SKM-1 (cell line): Measurements from ENCODE around the gene ZNF688.
"Not testable (repeated sequence)": the region's sequence is repeated elsewhere in the genome, so short reads cannot be mapped to it uniquely, and the experiment has no call there.

Experiments used
- DNase-seq: peaks from one replicate; lab custom pipeline; 2025; ENCODE audit not compliant: unreplicated experiment; lab: John Stamatoyannopoulos, UW

Gene ZNF688

GRCh38 chr16:30571445-30572322 is at the start of gene ZNF688:
Gene ZNF688 (minus strand): TSS chr16:30571714. CDS start chr16:30571629, 85 bp downstream.
- DNase-seq: peak; percentile 97

GRCh38 chr16:30620169-30620568 is 48.7 kb upstream of the ZNF688 start:
- DNase-seq: no peak

GRCh38 chr16:30619638-30620037 is 48.1 kb upstream of the ZNF688 start:
- no peak for DNase-seq

GRCh38 chr16:30619202-30619601 is 47.7 kb upstream of the ZNF688 start:
- DNase-seq: no peak

GRCh38 chr16:30615358-30616091 is 44.0 kb upstream of the ZNF688 start:
- peak; percentile 24 for DNase-seq

DNA sequence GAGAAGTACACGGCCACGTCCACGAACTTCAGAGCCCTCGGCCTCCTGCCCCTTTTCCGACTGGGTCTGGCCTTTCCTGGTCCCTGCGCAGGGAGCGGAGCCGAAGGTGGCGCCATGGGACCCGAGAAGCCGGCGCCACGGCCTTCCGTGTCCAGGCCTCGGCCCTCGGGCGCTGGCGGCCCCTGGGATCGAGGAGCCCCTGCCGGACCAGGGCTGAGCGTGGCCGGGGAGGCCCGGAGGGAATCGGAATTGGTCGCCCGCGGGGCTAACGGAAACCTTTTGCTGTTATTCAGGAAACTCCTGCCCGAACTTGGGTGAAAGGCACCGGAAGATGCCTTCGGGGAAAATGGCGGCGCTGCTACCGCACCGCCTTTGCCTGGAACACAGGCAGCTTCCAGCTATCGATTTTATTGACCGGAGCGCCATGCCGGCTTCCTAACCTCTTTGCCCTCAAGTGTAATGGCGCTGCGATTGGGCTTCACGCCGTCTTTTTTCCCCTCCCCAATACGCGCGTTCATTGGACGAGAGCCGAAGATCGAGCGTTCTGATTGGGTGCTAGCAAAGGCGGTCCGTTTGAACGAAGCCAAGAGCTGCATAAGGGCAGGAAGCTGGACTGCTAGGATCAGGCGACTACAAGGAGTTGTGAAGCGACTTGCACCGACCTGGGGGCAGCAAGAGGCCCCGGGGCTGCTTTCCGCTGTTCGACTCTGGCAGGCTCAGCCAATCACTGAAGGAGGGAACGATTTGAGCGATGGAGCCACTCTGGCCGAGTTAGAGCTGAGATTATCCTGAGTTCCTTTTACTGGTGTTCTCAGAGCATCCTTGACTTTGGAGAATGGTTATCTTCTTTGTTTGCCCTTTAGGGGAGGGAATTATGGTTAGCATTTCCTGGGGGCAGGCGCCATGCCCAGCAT is 38.7 kb upstream of the ZNF688 start, which contains the start of gene ZNF689:
ZNF689 (minus strand) TSS at position 464 of the 914 bp plus-strand sequence; CDS start at position 116, 348 bp downstream.
- DNase-seq: peak; percentile 93

DNA sequence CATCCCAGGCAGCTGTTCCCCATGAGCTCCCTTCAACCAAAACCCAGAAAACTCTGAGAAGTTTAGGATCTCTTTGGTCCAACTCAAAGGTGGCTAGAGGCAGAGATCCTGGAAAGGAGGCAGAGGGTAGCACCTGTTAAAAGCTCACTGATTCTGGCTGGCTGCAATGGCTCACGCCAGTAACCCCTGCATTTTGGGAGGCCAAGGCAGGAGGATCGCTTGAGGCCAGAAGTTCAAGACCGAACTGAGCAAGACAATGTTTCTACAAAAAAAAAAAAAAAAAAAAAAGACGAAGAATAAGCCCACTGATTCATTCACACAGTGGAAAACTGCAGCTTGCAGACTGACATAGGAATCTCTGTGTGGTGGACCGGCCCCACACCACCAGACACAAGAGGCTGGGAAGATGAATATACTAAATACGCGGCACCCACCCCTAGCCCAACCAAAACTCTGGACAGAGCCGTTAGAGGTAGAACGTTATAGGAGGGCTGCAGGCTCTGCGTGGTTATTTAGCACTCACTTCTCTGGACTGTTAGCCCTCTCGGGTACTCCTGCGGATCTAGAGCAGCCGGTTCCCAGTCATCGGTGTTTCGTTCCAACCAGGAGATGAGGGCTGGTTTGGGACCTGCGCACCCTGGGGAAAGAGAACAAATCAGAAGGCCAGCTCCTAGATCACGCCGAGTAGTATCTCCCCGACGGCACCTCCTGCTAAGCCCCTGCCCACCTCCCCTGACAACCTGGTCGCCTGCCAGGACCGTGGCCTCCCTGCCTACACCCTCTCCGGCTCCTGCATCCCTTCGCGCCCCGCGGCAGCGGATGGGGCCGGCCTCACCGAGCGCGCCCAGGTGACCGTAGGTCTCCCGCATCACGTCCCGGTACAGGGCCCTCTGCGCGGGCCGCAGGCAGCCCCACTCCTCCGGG is 37.8 kb upstream of the ZNF688 start:
- no peak for DNase-seq

- no peak for DNase-seq
Observed at GRCh38 chr16:30606004-30606403, 34.5 kb upstream of the ZNF688 start.

GRCh38 chr16:30605158-30605557 is 33.6 kb upstream of the ZNF688 start:
- DNase-seq: no peak

- DNase-seq: no peak
Observed at GRCh38 chr16:30604316-30604947, 32.9 kb upstream of the ZNF688 start.

DNA sequence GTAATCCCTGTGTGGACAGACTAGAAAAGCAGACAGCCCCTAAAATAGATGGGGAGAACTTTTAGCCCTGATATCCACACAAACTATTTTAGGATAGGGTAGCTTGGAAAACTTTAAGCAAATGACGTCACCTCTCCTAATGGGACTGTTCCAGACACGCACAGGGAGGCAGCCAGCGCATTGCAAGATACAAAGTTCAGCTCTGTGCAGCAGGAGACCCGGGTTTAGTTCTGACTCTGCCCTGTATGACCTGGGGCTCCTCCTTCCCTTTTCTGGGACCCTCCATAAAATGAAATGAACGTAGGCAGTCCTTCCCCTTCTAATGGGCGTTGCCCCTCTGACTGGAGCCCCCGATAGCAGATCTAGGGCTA is 32.4 kb upstream of the ZNF688 start:
- DNase-seq: no peak

GRCh38 chr16:30602616-30603277 is 31.2 kb upstream of the ZNF688 start:
- DNase-seq: no peak

GRCh38 chr16:30601966-30602365 is 30.5 kb upstream of the ZNF688 start:
- peak; percentile 13 for DNase-seq

- no peak for DNase-seq
Observed at GRCh38 chr16:30600929-30601328, 29.4 kb upstream of the ZNF688 start.

DNA sequence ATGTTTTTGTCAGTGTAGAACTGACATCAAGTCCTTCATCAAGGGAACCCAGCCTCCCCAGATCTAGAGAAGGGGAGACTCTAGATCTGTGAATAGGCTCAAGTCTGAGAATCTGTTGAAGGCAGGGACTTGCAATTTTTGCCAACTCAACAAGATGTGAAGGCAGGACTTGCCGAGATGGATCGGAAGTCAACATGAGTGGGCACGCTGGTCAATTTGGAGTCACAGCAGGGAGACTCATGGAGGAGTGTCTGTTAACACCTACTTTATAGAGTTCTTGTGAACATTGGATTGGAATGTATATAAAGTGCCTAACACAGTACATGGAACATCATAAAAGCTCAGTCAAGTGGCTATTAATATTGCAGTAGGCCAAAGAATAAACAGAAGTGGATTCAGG is 28.7 kb upstream of the ZNF688 start:
- DNase-seq: no peak

GRCh38 chr16:30592871-30593270 is 21.4 kb upstream of the ZNF688 start:
- DNase-seq: no peak

DNA sequence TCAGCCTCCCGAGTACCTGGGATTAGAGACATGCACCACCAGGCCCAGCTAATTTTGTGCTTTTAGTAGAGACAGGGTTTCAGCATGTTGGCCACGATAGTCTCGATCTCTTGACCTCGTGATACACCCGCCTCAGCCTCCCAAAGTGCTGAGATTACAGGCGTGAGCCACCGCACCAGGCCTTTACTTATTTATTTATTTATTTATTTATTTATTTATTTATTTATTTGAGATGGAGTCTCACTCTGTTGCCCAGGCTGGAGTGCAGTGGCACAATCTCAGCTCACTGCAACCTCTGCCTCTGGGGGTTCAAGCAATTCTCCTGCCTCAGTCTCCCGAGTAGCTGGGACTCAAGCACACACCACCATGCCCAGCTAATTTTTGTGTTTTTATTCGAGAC is 19.4 kb upstream of the ZNF688 start:
- not testable (repeated sequence) for DNase-seq

GRCh38 chr16:30589582-30589981 is 18.1 kb upstream of the ZNF688 start:
- DNase-seq: not testable (repeated sequence)

DNA sequence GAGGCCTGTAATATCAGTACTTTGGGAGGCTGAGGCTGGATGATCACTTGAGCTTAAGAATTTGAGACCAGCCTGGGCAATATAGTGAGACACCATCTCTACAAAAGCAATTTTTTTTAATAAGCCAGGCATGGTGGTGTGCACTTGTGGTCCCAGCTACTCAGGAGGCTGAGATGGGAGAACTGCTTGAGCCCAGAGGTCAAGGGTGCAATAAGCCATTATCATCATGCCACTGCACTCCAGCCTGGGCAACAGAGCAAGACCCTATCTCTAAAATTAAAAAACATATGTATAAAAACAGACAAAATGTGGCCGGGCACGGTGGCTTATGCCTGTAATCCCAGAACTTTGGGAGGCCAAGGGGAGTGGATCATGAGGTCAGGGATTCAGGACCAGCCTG is 17.1 kb upstream of the ZNF688 start:
- DNase-seq: no peak
